ENCODE data around the gene DCD.

GRCh38 chr12:54682674-54683073 lies 34.5 kb upstream of the DCD start:
- TF ChIP-seq, protein P1, sequence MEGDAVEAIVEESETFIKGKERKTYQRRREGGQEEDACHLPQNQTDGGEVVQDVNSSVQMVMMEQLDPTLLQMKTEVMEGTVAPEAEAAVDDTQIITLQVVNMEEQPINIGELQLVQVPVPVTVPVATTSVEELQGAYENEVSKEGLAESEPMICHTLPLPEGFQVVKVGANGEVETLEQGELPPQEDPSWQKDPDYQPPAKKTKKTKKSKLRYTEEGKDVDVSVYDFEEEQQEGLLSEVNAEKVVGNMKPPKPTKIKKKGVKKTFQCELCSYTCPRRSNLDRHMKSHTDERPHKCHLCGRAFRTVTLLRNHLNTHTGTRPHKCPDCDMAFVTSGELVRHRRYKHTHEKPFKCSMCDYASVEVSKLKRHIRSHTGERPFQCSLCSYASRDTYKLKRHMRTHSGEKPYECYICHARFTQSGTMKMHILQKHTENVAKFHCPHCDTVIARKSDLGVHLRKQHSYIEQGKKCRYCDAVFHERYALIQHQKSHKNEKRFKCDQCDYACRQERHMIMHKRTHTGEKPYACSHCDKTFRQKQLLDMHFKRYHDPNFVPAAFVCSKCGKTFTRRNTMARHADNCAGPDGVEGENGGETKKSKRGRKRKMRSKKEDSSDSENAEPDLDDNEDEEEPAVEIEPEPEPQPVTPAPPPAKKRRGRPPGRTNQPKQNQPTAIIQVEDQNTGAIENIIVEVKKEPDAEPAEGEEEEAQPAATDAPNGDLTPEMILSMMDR (IDR thresholded peaks at IDR 0.05; ENCODE audit: poor library complexity, severe bottlenecking) = no peak
- TF ChIP-seq RAD21 (conservative IDR thresholded peaks at IDR 0.05) = no peak
- no peak for TF ChIP-seq EZH2 (IDR thresholded peaks at IDR 0.05; ENCODE audit: borderline replicate concordance, insufficient read depth, low read length, poor library complexity, severe bottlenecking)
- TF ChIP-seq POLR2AphosphoS5 (IDR thresholded peaks at IDR 0.05) = no peak
- TF ChIP-seq, protein P2, sequence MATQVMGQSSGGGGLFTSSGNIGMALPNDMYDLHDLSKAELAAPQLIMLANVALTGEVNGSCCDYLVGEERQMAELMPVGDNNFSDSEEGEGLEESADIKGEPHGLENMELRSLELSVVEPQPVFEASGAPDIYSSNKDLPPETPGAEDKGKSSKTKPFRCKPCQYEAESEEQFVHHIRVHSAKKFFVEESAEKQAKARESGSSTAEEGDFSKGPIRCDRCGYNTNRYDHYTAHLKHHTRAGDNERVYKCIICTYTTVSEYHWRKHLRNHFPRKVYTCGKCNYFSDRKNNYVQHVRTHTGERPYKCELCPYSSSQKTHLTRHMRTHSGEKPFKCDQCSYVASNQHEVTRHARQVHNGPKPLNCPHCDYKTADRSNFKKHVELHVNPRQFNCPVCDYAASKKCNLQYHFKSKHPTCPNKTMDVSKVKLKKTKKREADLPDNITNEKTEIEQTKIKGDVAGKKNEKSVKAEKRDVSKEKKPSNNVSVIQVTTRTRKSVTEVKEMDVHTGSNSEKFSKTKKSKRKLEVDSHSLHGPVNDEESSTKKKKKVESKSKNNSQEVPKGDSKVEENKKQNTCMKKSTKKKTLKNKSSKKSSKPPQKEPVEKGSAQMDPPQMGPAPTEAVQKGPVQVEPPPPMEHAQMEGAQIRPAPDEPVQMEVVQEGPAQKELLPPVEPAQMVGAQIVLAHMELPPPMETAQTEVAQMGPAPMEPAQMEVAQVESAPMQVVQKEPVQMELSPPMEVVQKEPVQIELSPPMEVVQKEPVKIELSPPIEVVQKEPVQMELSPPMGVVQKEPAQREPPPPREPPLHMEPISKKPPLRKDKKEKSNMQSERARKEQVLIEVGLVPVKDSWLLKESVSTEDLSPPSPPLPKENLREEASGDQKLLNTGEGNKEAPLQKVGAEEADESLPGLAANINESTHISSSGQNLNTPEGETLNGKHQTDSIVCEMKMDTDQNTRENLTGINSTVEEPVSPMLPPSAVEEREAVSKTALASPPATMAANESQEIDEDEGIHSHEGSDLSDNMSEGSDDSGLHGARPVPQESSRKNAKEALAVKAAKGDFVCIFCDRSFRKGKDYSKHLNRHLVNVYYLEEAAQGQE (IDR thresholded peaks at IDR 0.05; ENCODE audit: borderline replicate concordance) = no peak
- TF ChIP-seq MXI1 (conservative IDR thresholded peaks at IDR 0.05; ENCODE audit: poor library complexity, severe bottlenecking) = no peak
- TF ChIP-seq SMC3 (conservative IDR thresholded peaks at IDR 0.05; ENCODE audit: poor library complexity) = no peak
- no peak for TF ChIP-seq EP300 (conservative IDR thresholded peaks at IDR 0.05; ENCODE audit: poor library complexity, severe bottlenecking)
